Inflammatory macrophage treated with lipopolysaccharide for 1 hour (primary cell): ENCODE results near the gene KCNMA1.
A peak's percentile ranks its signal among the peaks of the same experiment; 100 is the strongest.

ENCODE experiments used
- DNase-seq, 2 donors: peaks; one replicate each; pipeline ENCODE4 v3.0.0-alpha.2; 2020 to 2022

The KCNMA1 gene

GRCh38 chr10:77164616-77165311 is 472.8 kb downstream of the KCNMA1 start:
- no peak for DNase-seq

DNA sequence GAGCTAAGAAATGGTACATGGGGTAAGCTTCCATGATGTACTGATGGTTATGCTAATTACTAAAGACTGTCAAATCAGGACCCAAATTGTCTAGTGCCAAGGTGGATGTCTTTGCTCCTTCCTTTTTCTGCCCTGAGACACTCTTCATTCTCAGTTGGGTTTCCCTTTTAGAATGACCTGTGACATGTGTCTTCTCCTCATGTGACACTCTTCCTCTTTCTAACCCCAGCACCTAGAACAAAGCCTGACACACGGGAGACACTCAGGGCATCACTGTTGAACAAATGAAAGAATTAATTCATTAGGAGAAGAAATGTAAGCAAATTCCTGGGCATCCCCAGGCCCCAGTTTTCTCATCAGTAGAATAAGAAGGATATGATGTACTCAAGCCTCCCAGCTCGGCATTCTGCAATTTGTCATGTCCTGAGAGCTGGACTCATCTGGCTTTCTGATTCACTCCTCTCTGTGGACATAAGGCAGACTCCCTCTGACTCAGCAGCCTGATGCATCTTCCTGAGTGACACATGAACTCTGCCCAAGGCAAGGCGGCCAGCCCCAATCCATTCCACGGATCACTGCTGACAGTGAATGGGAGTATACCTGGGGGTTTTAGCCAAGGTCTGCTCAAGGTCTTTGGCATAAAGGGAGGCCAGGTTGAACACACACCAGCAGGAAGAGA is 473.8 kb downstream of the KCNMA1 start:
- peak; percentile 18 to 64 for DNase-seq

DNA sequence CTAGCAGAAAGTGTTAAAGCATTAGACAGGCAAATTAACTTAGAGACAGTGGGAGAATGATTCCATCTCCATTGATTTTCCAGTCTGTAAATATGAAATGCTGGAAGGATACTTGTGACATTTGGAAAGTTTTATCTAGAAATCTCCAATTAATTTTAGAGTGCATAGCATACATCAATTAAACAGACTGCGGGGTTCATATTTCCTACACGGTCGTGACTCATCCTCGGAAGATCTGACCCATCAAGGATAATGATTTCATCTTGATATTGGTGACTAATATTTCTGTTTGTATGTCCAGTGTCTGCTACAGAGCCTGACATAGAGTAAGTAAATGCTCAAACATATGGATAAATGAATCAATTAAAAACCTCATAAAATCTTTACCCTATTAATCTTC is 474.9 kb downstream of the KCNMA1 start:
- no peak for DNase-seq

GRCh38 chr10:77160679-77161078 is 476.9 kb downstream of the KCNMA1 start:
- DNase-seq = no peak

- DNase-seq = no peak
Measured at GRCh38 chr10:77159538-77160110, 478.0 kb downstream of the KCNMA1 start.

GRCh38 chr10:77158666-77159065 is 478.9 kb downstream of the KCNMA1 start:
- DNase-seq = no peak

- DNase-seq = no peak
Measured at GRCh38 chr10:77157248-77158019, 480.2 kb downstream of the KCNMA1 start.

DNA sequence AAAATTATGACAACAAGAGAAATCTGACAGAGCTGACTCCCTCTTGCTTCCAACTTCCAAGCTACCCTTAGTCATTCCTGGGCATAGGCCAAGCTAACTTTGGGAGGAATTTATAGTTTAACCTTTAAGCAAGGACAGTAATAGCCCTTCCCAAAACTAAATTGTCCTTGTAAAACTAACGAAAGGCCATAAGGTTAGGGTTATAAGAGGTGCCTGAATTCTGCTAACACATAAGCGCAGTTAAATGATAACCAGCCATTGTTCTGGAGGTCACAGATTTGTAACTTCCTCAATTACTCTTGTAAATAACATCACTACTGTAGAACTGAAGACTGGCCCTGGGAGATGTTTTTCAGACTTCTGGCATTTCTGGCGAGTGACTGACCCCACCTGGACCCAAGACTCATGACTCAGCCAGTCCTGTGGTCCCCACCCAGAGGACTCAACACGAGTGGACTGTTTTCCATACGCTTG is 481.2 kb downstream of the KCNMA1 start:
- DNase-seq = no peak

GRCh38 chr10:77152256-77152655 is 485.4 kb downstream of the KCNMA1 start:
- no peak for DNase-seq

- DNase-seq = no peak
Measured at GRCh38 chr10:77151408-77151807, 486.2 kb downstream of the KCNMA1 start.

GRCh38 chr10:77149706-77150105 is 487.9 kb downstream of the KCNMA1 start:
- DNase-seq = no peak

DNA sequence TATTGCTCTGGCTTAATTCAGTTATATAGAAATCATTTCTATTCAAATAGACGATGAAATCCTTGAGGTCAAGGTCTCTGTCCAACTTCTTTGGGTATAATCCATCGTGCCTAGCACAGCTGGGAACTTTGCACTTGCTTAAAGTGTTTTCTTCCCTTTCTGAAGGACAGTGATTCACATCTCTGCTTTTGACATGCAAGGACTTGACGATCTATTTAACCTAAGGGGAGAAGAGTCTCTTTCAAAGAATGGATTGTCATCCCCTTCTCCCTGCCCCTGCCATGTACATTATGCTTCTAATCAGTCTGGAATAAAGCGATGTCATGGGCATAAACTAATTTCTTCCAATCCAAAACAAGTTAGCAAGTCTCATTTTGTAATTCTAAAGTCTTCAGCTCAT is 488.6 kb downstream of the KCNMA1 start:
- DNase-seq = no peak

DNA sequence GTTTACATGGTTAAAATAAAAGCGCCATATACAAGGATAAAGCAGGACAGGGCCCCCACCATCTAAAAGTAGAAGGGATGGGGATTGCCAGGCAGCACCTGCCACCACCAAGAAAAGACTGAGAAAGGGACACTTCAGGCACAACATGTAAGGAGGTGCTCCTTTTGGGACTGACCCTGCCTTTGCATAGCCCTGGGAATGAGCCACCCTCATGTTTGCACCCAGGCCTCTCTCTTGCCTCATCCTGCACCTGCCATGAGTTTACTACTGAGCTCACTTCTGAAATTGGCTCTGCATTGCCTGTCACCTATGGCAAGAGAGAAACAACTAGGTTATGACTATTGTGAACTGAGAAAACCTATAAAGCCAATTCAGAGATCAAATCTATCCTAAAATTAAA is 489.7 kb downstream of the KCNMA1 start:
- no peak for DNase-seq

DNA sequence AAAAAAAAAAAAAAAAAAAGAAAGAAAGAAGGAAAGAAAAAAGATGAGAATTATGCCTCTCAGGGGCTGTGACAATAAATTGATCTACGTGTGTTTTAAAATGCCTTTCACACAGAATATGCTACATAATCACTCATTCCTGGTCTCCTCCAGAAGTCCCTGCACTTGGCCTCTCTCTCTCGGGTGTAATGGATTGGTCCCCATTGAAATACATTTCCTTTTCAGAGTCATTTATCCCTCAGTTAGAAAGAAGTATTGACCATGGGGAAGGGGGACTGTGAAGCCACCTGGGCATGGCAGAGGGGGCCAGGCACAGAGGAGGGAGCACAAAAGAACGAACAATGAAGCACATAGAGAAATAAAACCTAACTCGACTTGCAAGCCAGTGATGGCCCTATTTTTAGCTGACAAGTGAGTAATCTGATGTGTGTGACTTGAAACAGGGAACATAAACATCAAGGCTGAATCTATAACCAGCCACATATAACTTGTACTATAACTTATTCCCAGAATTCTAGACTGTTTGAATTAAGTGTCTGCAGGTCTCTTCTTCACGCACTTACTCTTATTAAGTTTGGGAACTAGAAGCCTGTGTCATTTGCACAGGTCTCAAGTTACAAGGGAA is 490.8 kb downstream of the KCNMA1 start:
- DNase-seq = no peak

GRCh38 chr10:77144656-77145055 is 493.0 kb downstream of the KCNMA1 start:
- peak; percentile 50 to 52 for DNase-seq

- DNase-seq = no peak
Measured at GRCh38 chr10:77139252-77140160, 498.1 kb downstream of the KCNMA1 start.

DNA sequence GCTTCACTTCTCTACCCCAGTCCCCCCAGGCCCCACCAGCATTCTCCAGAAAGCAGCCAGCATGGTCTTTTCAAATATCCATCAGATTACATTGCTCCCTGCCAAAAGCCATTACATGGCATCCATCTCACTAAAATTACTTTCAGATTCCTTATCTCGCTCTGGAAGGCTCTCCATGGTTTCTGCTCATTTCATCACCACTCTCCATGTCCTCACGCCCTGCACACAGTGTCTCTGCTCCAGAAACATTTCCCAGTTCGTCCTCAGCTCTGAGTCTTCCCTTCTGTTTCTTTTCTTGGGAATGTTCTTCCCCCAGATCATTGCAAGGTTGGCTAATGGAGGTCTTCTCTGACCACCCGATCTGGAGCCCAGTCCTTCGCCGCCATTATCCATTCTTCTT is 499.1 kb downstream of the KCNMA1 start:
- DNase-seq = no peak

GRCh38 chr10:77135555-77135954 is 502.1 kb downstream of the KCNMA1 start:
- DNase-seq = no peak

DNA sequence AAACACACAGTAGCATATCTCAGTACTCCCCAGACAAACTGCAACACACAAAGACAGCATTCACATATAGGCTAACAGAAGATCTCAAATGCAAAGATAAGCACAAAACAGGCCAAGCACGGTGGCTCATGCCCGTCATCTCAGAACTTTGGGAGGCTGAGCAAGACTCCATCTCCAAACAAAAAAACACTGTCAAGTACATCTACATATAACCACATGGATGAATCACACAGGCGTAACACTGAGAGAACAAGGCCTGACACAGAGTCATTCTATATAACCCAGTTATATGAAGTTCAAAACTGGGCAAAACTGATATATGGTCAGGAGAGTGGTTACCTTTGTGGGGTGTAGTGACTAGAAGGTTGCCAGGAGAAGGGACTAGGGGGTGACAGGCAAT is 506.4 kb downstream of the KCNMA1 start:
- no peak for DNase-seq

DNA sequence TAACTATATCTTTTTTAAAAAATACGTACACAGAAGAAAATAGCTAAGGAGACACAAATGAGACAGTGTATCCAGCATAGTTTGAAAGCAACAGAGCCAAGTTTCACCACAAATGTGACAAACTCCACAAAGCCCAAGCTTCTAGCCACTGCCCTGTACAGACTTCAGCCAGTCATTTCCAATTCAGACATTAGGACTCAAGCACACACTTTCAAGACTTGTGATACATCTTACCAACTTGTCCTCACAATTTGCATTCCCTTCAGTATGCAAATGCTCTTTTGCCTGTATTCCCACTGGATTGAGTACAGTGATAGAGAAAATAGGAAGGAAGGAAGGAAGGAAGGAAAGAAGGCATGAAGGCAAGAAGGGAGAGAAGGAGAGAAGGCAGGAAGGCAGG is 510.4 kb downstream of the KCNMA1 start:
- no peak for DNase-seq

GRCh38 chr10:77125231-77125630 is 512.4 kb downstream of the KCNMA1 start:
- DNase-seq = no peak

- no peak for DNase-seq
Measured at GRCh38 chr10:77123330-77123729, 514.3 kb downstream of the KCNMA1 start.
